ENCODE results near the gene GPC5. TPM values are rescaled to one million over a fixed set of nuclear protein-coding genes. Genes with fewer than 3 reads are reported as not detected.

Gene GPC5
- total RNA-seq, 1 donor from 2014 or later, result 8.6 TPM

- DNase-seq, result no peak
Measured at GRCh38 chr13:92017737-92018136, 619.3 kb downstream of the GPC5 start.

GRCh38 chr13:92028695-92029094 lies 630.3 kb downstream of the GPC5 start:
- DNase-seq, result no peak

- no peak for DNase-seq
Measured at GRCh38 chr13:92029641-92030040, 631.2 kb downstream of the GPC5 start.

GRCh38 chr13:92038905-92039304 lies 640.5 kb downstream of the GPC5 start:
- DNase-seq, result no peak

- DNase-seq, result no peak
Measured at GRCh38 chr13:92042522-92042921, 644.1 kb downstream of the GPC5 start.

GRCh38 chr13:92044351-92044750 lies 645.9 kb downstream of the GPC5 start:
- DNase-seq, result no peak

- DNase-seq, result no peak
Measured at GRCh38 chr13:92054389-92054788, 656.0 kb downstream of the GPC5 start.

GRCh38 chr13:92074658-92075057 lies 676.2 kb downstream of the GPC5 start:
- no peak for DNase-seq

- no peak for DNase-seq
Measured at GRCh38 chr13:92097337-92097903, 699.0 kb downstream of the GPC5 start.

GRCh38 chr13:92101801-92102200 lies 703.4 kb downstream of the GPC5 start:
- DNase-seq, result no peak

GRCh38 chr13:92103689-92104153 lies 705.3 kb downstream of the GPC5 start:
- DNase-seq, result no peak

GRCh38 chr13:92122186-92122853 lies 723.9 kb downstream of the GPC5 start:
- no peak for DNase-seq

- DNase-seq, result no peak
Measured at GRCh38 chr13:92126399-92126798, 728.0 kb downstream of the GPC5 start.

- no peak for DNase-seq
Measured at GRCh38 chr13:92135509-92135908, 737.1 kb downstream of the GPC5 start.

- DNase-seq, result no peak
Measured at GRCh38 chr13:92136449-92137155, 738.2 kb downstream of the GPC5 start.

GRCh38 chr13:92137520-92137919 lies 739.1 kb downstream of the GPC5 start:
- DNase-seq, result no peak

- DNase-seq, result no peak
Measured at GRCh38 chr13:92143766-92144165, 745.3 kb downstream of the GPC5 start.

GRCh38 chr13:92150606-92151005 lies 752.2 kb downstream of the GPC5 start:
- DNase-seq, result no peak

GRCh38 chr13:92158346-92158745 lies 759.9 kb downstream of the GPC5 start:
- DNase-seq, result no peak

GRCh38 chr13:92164822-92165221 lies 766.4 kb downstream of the GPC5 start:
- DNase-seq, result no peak

GRCh38 chr13:92172191-92172590 lies 773.8 kb downstream of the GPC5 start:
- DNase-seq, result no peak

GRCh38 chr13:92173254-92173653 lies 774.8 kb downstream of the GPC5 start:
- DNase-seq, result no peak

- DNase-seq, result no peak
Measured at GRCh38 chr13:92175330-92175729, 776.9 kb downstream of the GPC5 start.

GRCh38 chr13:92177966-92178365 lies 779.5 kb downstream of the GPC5 start:
- DNase-seq, result no peak

All from occipital lobe (tissue), 2 donors.